GM21360 (cell line): Measurements from ENCODE around the gene USP16.
"Not testable (repeated sequence)": the region's sequence is repeated elsewhere in the genome, so short reads cannot be mapped to it uniquely, and the experiment has no call there.

Experiments
- ATAC-seq: cut with Tn5 transposase; IDR thresholded peaks from one replicate; pipeline ENCODE4 v1.9.1; 2021; ENCODE audit warnings: mild to moderate bottlenecking, moderate library complexity; ENCODE audit not compliant: unreplicated experiment

USP16 gene

DNA sequence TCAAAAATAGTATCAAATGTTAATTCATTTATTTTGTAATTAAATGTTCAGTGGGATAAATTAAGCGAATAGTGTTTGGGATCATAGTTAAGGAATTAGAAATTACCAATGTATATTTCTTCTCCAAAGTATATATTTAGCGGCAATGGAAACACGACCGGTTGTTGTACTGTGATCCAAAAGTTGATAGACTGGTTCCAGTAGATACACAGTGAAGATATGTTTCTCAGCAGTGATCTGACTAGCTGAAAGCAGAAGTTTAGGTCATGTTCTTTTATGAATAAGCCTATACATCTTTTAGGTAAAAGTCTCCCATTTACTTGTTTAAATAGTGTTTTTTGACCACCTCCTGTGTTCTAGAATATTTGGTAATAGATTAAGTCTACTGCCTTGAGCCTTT, 8.8 kb downstream of the USP16 start:
- ATAC-seq: no peak

DNA sequence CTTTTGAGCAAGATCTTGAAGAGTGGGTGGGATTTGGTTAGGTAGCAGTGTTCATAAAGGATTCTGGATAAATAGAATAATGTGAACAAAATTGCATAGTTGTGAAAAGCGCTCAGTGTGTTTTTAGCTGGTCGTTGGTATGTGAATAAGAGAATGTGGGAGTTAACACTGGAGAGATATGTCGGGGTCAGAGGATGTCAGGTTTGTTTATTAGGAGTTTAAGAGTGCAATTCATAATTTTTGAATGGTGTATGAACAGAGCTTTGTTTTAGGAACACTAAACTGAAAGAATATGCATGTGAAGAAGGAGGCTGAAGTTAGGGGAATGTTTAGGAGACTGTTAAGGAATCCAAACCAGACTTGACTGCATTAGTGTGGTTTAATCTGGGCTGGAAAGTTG, 9.4 kb downstream of the USP16 start:
- no peak for ATAC-seq

DNA sequence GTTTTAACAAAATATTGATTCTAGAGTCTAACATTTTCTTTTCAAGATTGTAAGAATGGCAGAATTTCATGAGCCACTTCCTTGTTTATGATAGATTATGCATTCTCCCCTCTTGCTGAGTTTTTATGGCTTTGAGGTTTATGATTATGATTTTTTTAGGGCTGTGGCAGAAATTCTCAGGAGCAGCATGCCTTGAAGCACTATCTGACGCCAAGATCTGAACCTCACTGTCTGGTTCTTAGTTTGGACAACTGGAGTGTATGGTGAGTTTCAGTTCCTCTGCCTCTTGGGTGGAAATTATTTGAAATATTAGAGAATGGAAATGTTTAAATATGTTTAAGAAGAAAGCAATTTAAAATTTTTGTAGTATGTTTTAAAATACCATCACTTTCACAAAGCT, 10.2 kb downstream of the USP16 start:
- ATAC-seq: no peak

DNA sequence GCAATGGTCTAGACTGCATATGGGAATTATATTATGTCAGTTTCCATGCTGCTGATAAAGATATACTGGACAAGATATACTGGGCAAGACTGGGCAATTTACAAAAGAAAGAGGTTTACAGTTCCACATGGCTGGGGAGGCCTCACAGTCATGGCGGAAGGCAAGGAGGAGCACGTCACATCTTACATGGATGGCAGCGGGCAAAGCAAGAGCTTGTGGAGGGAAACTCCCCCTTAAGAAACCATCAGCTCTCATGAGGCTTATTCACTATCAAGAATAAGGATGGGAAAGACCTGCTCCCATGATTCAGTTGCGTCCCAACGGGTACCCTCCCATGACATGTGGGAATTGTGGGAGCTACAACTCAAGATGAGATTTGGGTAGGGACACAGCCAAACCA, 27.8 kb downstream of the USP16 start:
- ATAC-seq: no peak

DNA sequence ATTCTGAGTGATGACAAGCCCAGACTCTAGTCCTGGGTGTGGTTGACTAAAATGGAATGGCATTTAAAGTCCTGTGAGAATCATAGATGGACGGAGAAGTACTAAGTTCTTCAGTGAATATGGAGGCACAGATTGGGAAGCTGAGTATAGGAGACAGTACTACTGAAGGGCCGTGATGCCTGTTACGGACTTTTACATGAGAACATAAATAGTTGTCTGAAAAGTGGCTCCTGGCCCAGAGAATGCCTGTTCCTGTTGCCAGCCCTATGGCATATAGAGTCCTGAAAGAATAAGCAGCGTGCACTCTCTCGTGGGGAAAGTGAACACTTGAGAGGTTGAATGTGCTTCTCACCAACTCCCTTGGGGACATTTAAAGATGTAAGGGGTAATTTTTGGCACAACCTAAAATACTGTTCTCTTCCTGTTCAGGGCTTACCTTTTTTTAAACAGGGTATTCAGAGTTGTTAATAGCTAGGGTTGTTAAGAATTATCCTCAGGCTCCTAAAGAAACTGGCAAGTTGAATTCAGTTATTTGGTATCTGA, 28.6 kb downstream of the USP16 start:
- no peak for ATAC-seq

DNA sequence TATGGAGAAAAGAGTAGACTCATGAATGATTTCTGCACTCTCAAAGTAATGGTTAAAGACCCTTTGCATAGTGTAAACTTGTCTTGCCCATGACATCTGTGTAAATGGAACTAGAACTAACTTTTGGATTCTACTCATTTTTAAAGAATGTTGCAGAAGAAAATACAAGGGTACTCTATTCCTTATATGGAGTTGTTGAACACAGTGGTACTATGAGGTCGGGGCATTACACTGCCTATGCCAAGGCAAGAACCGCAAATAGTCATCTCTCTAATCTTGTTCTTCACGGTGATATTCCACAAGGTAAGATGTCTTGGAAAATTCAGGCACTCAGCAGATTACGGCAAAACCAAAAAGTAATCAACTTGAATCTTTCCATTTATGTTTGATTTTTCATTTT, 29.2 kb downstream of the USP16 start:
- ATAC-seq: no peak

DNA sequence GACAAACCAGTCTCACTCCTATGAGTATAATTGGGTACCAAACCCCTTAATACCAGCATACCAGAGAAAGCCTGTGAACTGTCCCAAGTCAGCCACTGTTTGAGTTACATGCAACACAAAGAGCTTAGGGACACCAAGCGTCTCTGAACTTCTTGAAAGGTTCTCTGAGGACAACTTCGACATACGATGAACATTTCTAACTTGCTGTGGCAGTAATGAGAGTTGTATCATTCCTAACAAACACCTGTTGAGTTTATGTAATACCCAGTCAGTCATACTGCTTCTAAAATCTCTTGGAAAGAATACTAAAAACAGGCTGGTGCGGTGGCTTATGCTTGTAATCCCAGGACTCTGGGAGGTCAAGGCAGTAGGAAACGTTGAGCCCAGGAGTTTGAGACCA, 30.6 kb downstream of the USP16 start:
- ATAC-seq: no peak

DNA sequence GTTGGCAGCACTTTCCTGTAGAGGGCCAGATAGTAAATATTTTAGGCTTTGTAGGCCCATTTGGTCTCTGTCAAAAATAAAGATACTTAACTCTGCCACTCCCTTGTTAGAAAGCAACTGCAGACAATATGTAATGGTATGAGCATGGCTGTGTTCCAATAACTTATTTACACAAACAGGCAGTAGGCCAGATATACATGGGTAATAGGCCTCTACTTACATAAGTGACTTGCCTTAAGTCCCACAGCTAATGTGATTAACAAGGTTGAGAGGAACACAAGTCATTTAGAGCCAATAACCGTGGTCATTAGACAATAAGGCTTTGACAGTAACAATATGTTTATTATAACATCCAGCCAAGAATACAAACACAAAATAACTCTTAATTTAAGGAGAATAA, 31.5 kb downstream of the USP16 start:
- no peak for ATAC-seq

DNA sequence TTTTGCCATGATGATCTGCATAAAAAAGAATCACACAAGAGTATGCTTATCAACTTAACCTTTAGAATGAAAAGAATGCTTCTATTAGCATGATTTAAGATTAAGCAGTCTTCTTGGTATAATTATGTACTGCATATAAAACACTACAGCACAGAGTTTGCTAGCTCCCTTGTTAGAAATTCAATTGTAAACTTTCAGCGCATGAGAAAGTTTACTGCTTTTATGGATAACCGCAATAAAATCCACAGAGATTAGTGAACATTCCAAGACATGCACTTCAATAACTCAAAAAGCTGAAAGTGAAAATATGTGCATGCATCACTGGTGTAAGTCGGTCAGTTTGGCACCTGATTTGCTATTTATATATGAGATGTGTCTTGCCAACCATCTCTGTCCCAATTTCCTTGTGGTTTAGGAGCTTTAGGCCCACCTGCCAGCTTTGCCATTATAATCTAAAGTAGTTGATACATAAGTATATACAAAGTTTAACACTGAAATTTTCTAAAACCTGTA, 32.1 kb downstream of the USP16 start:
- no peak for ATAC-seq

DNA sequence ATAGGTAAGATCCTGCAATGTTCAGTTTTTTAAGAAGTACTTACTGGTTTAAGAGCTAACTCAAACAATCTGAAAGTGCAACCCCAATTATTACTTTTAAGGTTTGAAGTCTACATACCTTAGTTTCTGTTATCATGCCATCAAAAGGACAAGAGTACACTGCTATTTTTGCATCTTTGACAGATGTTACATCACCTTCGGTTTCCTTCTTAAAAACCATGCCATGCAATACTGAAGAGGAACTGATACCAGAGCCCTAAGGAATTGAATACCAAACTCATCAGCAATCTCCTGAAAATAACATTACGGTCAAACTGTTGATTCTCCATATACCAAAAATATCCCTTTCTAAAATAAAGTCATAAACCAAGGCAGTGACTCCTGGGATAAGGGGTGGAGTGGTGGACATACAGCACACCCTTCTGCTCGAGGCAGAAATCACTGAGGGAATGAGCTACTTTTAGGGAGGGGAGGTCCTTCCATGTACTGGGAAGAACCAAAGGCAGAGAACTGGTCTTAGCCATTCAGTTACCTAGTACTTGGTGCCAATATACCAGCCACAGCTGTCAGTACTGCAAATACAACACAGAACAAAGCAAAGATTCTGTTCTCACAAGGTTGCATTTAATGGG, 40.5 kb downstream of the USP16 start:
- peak; percentile 97 for ATAC-seq

DNA sequence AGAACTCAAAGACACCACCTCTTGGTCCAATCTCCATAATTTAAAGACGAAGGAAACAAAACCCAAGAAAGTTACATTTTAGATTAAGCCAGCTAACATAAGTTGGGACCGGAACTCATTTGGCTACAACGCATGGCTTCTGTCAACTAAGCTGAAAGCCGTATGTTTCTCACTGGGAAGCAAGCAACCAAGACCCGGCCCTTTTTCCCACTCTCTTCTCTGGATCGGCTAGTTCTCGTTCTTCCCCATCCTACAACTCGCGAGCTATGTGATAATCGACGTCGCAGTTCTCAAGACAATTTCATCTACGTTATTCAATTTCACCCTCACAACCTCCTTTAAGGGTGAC, 48.4 kb downstream of the USP16 start:
- ATAC-seq: no peak

DNA sequence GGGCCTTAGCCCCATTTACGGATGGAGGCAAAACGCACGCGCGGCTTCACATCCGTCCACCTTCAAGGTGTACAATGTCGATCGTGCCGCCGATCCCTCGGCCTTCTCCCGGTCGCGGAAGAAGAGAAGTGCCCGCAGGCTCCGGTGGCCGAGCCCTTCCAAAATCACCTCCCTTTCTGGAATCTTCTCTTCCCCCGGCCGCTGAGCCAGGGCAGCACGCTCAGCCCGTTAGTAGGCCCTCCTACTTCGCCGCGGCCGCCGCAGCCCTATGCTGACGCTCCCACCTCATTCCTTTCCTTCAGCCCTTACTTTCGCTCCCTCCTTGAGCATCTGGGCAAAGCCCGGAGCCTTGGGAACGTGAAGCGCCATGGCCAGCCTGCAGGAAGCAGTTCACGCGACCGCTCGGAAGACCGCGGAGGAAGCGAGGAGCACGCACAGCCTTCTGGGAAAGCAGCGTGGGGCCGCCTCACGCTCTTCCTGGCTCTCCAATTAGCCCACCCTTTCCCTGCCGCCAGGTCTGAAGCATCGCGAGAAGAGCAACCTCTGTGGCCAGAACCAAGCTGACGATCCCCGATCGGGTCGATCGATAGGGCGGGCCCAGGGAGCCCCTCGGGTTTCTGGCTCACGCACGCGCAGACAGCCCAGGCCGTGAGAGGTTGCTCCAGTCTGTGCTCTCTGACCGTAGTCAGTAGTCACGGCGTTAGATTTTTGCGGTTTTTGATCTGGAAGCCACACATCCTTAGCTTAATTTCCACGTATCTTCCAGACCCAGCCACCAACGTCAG, 48.9 kb downstream of the USP16 start, which contains the start of gene CCT8:
Gene CCT8 (minus strand): TSS at position 427 of the 785 bp plus-strand sequence. CDS start 58 bp downstream, at position 369.
- peak; percentile 97 for ATAC-seq

DNA sequence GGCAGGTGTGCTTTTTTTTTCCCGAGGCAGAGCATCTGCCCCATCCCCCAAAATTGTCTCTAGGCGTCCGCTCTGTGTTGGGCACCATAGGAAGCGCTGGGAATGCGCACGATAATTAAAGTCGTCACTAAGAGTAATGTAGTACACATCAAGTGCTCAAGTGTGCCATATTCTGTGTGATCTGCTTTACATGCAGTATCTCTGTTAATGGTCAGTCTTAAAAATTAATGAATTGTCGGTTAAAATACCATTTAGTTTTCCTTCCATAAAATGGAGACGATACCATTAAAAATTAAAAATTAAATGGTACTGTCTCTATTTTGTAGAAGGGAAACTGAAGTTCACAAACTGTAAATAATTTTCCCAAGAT, 49.5 kb downstream of the USP16 start:
- peak; percentile 13 for ATAC-seq

DNA sequence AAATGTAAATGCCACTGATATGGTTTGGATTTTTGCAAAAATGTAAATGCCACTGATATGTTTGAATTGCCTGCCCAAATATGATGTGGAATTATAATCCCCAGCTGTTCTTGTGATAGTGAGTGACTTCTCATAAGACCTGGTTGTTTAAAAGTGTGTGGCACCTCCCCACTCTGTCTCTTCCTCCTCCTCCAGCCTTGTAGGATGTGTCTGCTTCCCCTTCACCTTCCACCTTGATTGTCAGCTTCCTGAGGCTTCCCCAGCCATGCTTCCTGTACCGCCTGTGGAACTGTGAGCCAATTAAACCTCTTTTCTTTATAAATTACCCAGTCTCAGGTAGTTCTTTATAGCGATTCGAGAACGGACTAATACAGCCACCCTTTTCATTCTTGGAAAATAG, 50.3 kb downstream of the USP16 start:
- ATAC-seq: no peak

DNA sequence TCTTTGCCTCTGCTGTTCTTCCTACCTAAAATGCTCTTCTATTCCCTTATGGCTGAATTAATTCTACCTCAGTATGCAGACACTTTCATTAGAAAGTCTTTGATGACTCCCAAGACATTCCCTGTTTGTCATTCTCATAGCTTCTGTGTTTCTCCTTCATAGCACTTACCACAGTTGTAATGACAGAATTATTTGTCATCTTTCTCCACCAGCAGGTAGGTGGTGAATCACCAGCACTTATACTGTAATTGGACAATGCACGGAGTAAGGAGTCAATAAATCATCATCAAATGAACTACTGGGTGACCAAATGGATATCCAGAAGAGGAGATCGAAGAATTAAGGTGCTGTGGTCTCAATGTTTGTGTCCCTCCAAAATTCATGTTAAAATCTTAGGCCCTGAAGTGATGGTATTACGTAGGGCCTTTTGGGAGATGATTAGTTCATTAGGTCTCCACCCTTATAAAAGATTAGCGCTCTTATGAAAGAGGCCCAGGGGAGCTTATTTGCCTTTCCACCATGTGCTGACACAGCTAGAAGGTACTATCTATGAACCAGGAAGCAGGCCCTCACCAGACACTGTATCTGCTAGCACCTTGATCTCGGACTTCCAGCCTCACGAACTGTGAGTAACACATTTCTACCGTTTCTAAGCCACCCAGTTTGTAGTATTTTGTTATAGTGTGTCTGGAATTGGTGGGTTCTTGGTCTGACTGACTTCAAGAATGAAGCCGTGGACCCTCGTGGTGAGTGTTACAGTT, 51.4 kb downstream of the USP16 start:
- no peak for ATAC-seq

DNA sequence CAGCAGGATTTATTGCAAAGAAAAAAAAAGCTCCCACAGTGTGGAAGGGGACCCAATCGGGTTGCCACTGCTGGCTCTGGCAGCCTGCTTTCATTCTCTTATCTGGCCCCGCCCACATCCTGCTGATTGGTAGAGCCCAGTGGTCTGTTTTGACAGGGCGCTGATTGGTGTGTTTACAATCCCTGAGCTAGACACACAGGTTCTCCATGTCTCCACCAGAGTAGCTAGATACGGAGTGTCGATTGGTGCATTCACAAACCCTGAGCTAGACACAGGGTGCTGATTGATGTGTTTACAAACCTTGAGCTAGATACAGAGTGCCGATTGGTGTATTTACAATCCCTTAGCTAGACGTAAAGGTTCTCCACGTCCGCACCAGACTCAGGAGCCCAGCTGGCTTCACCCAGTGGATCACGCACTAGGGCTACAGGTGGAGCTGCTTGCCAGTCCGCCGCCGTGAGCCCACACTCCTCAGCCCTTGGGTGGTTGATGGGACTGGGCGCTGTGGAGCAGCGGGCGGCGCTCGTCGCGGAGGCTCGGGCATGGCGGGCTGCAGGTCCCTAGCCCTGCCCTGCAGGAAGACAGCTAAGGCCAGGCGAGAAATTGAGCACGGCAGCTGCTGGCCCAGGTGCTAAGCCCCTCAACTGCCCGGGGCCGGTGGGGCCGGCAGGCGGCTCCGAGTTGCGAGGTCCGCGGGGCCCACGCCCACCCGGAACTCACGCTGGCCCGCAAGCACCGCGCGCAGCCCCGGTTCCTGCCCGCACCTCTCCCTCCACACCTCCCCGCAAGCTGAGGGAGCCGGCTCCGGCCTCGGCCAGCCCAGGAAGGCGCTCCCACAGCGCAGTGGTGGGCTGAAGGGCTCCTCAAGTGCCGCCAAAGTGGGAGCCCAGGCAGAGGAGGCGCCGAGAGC, 52.5 kb downstream of the USP16 start:
- not testable (repeated sequence) for ATAC-seq

DNA sequence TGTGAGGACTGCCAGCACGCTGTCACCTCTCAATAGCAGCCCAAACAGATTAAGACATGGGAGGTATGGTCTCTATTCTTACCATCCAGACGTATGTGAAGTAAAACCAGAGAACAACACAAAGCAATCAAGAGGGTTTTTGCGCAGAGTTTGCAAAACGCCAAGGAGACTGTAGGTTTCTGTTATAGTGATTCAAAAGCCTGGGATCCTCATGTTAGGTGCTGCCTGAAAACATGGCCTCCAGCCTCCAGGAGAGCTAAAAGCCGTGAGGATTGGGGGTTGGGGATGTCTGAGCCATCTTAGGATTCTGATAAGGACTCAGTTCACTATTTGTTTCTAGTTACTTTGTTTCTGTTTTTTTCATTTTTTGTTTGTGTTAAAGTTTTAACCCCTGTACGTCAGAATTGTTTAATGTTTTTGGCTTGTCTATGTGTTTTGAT, 53.2 kb downstream of the USP16 start:
- no peak for ATAC-seq

DNA sequence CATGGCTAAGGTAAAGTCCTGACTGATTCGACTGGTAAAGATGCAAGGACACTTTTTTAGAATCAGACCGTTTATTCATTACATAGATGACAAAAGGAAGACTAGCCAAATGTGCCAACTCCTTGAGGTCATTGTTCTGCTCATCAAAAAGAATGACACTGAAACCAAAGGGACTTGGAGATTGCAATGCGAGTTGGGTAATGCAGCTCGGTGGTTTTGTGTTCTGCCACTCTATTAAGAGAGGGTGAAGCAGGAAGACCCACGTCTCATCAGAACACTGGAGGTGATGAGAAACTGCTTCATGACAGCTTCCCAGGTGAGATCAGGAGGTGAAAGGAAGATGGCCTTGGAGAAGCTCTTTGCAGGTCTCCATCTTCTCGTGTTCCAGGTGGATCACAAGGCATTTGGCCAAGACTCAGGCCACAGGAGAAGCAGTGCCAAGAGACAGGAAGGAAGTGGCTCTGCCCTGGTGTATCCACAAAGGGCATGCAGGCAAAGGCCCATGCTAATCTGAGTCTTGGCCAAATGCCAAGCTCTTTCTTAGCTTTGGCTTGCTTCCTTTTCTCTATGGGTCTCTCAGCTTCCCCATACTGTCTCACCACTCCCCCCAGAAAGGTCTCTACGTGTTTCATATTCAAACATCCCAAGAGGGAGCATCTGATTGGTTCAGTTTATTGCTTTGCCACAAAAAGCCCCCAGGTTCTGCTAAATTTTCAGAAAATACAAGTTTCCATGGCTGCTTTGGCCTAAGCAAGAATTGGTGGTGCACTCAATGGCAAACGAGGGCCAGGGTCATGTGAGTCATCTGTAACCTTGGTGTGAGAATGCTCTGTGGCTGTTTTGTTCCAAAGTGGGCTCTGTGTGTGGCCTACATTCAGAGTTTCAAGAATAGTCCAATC, 54.6 kb downstream of the USP16 start:
- ATAC-seq: no peak

DNA sequence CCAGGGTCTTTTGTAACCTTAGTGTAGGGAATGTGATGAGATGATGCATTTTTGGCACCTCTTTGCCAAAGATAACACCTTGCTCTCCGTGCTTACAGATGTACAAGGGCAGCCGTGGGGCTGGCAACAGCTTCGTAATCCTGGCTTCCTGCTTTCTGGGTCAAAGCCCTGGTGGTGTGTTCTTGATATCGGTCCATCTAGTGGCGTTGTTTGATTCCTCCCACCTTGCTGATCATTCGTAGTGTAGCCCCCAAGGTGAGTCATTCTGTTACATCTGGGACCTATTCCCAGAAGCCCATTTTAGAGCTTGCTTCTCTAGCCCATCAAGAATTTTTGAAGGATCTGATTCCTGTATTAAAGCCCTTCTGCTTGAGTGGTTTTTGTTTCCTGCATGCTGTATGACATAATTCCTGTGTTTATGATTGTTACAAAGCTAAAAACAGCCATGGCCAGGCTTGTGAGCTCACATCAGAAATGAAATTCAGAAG, 56.0 kb downstream of the USP16 start:
- ATAC-seq: no peak
